Endodermal cell (in vitro differentiated cells): ENCODE measurements around the gene RAB26. TPM values are rescaled to one million over a fixed set of nuclear protein-coding genes. Genes with fewer than 3 reads are reported as not detected.

ENCODE experiments used
- DNase-seq: peaks from one replicate; pipeline ENCODE4 v3.0.0-alpha.2; 2017
- H3K27ac ChIP-seq: 2 replicates; pipeline ENCODE4 v1.5.1; 2013; ENCODE audit warnings: mild to moderate bottlenecking, low read depth, low read length, moderate library complexity
- H3K27me3 ChIP-seq: 2 replicates; pipeline ENCODE4 v1.6.1; 2013; ENCODE audit warnings: mild to moderate bottlenecking, low read length, moderate library complexity; ENCODE audit not compliant: insufficient read depth, control insufficient read depth, poor library complexity, severe bottlenecking
- H3K36me3 ChIP-seq: 2 replicates; pipeline ENCODE4 v1.7.0; 2013; ENCODE audit warnings: mild to moderate bottlenecking, low read length, moderate library complexity; ENCODE audit not compliant: control insufficient read depth, insufficient read depth
- H3K4me1 ChIP-seq: one replicate; pipeline ENCODE4 v1.7.0; 2013; ENCODE audit warnings: low read length; ENCODE audit not compliant: control insufficient read depth, insufficient read depth
- H3K4me3 ChIP-seq: 2 replicates; pipeline ENCODE4 v1.5.1; 2013; ENCODE audit warnings: mild to moderate bottlenecking, low read length, moderate library complexity
- H3K9ac ChIP-seq: 2 replicates; pipeline ENCODE4 v1.6.1; 2013; ENCODE audit warnings: mild to moderate bottlenecking, low read length, moderate library complexity; ENCODE audit not compliant: poor library complexity, severe bottlenecking; ENCODE audit errors: extremely low read depth
- H3K9me3 ChIP-seq: 2 replicates; pipeline ENCODE4 v1.6.1; 2013; ENCODE audit warnings: mild to moderate bottlenecking, low read length, moderate library complexity; ENCODE audit not compliant: control insufficient read depth
- H3K27ac Mint-ChIP-seq: 2 replicates; pipeline ENCODE4 v1.8.0; 2020; ENCODE audit warnings: mixed read lengths
- H3K27me3 Mint-ChIP-seq: 2 replicates; pipeline ENCODE4 v1.8.0; 2021; ENCODE audit warnings: mild to moderate bottlenecking, mixed read lengths; ENCODE audit not compliant: insufficient read depth
- H3K36me3 Mint-ChIP-seq: 2 replicates; pipeline ENCODE4 v1.8.0; 2020; ENCODE audit warnings: low read depth, mixed read lengths
- H3K4me1 Mint-ChIP-seq: 2 replicates; pipeline ENCODE4 v1.8.0; 2020; ENCODE audit warnings: mixed read lengths
- H3K4me3 Mint-ChIP-seq: 2 replicates; pipeline ENCODE4 v1.8.0; 2020; ENCODE audit warnings: mild to moderate bottlenecking, moderate library complexity, mixed read lengths
- H3K9me3 Mint-ChIP-seq: 2 replicates; pipeline ENCODE4 v1.8.0; 2020; ENCODE audit warnings: mild to moderate bottlenecking, mixed read lengths
- WGBS, 2 experiments: methylation state at CpG; one replicate each; pipeline versions ENCODE4 v1.1.5 to v1.1.7; 2013; ENCODE audit warnings: missing lambda C conversion rate in 2 of 2, mixed read lengths in 1 of 2; ENCODE audit not compliant: insufficient coverage in 1 of 2, insufficient read length in 1 of 2; 5-methylcytosine and 5-hydroxymethylcytosine counted together
- total RNA-seq, 2 donors: library from RNA; stranded (reverse); fragmentation: NEBNext Ultra II Directional in 1 of 2; extraction: Animal tissue kit (Norgen Biotek cat#: 25700) in 1 of 2; gene quantifications; 2 replicates in 1 of 2; 3 replicates in 1 of 2; pipeline ENCODE4 v1.2.1, GENCODE V29; 2021
- TF ChIP-seq, protein P1 (sequence below): fragments of 200-600 bp; sonication (generic); conservative IDR thresholded peaks from 2 replicates; pipeline ENCODE4 v1.5.0; 2021; ENCODE audit warnings: antibody characterized with exemption, mild to moderate bottlenecking

The RAB26 gene
- total RNA-seq, 2 donors from 2014 or later = 3.2 to 4.9 TPM

DNA sequence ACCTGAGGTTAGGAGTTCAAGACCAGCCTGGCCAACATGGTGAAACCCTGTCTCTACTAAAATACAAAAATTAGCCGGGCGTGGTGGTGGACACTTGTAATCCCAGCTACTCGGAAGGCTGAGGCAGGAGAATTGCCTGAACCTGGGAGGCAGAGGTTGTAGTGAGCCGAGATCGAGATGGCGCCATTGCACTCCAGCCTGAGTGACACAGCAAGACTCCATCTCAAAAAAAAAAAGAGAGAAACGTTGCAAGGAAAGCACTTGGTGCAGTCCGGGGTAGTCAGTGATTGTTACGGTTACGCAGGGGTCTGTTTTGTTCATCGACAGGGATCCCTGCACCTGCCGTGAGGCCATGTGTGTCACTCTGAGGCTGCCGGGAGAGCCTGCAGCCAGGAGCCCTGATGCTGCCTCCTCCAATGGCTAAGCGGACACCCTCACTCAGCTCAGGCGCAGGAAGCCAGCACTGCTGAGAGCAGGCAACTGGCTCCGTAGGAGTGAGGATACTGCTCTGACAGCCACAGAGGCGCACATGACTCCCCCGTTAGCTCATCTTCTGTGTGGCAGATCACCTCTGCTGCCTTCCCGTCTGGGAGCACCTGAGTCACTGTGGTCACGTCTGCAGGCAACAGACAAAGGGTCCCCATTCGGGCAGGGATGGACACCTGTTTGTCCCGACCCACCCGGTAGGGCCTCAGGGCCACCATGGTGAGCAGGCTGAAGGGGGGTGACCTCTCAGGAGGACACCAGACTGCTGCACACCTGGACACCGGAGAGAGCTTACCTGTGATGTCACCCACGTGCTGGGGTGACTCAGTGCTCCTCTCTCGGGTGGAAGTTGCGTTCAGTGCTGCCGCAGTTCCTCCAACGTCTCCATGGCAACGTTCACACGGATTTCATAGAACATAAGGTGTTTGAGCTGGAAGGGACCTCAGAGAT, 5.2 kb upstream of the RAB26 start:
- Mint-ChIP-seq H3K9me3 (no peaks in the 10 kb centered on the region), H3K4me1 (peaks cover 1% of the 10 kb centered on the region), H3K4me3 (no peak overlapping the region), H3K27ac (no peak overlapping the region), H3K36me3 (no peaks in the 10 kb centered on the region), H3K27me3 (peaks cover 28% of the 10 kb centered on the region)
- Histone ChIP-seq H3K4me3 (no peak overlapping the region), H3K27me3 (no peaks in the 10 kb centered on the region), H3K9me3 (no peaks in the 10 kb centered on the region), H3K36me3 (no peaks in the 10 kb centered on the region), H3K27ac (no peak overlapping the region), H3K9ac (no peak overlapping the region), H3K4me1 (no peaks in the 10 kb centered on the region)
- WGBS, 2 experiments = 89 to 93% methylated on average over 23 to 31 of the region's 31 CpGs
- TF ChIP-seq, protein P1, sequence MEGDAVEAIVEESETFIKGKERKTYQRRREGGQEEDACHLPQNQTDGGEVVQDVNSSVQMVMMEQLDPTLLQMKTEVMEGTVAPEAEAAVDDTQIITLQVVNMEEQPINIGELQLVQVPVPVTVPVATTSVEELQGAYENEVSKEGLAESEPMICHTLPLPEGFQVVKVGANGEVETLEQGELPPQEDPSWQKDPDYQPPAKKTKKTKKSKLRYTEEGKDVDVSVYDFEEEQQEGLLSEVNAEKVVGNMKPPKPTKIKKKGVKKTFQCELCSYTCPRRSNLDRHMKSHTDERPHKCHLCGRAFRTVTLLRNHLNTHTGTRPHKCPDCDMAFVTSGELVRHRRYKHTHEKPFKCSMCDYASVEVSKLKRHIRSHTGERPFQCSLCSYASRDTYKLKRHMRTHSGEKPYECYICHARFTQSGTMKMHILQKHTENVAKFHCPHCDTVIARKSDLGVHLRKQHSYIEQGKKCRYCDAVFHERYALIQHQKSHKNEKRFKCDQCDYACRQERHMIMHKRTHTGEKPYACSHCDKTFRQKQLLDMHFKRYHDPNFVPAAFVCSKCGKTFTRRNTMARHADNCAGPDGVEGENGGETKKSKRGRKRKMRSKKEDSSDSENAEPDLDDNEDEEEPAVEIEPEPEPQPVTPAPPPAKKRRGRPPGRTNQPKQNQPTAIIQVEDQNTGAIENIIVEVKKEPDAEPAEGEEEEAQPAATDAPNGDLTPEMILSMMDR = no peak
- peak; percentile 47 for DNase-seq

- H3K4me3 ChIP-seq = no peak overlapping the region
- H3K27me3 Mint-ChIP-seq = peaks cover 21% of the 10 kb centered on the region
- H3K27ac Mint-ChIP-seq = no peak overlapping the region
- H3K36me3 ChIP-seq = no peaks in the 10 kb centered on the region
- no peaks in the 10 kb centered on the region for H3K4me1 ChIP-seq
- H3K9me3 ChIP-seq = no peaks in the 10 kb centered on the region
- no peaks in the 10 kb centered on the region for H3K27me3 ChIP-seq
- no peak overlapping the region for H3K9ac ChIP-seq
- H3K4me1 Mint-ChIP-seq = peaks cover 1% of the 10 kb centered on the region
- TF ChIP-seq, protein P1 = no peak
- no peak for DNase-seq
- no peak overlapping the region for H3K4me3 Mint-ChIP-seq
- no peaks in the 10 kb centered on the region for H3K36me3 Mint-ChIP-seq
- H3K27ac ChIP-seq = no peak overlapping the region
- WGBS, 2 experiments = 86 to 94% methylated on average over 14 to 17 of the region's 17 CpGs
- H3K9me3 Mint-ChIP-seq = no peaks in the 10 kb centered on the region
Observed at GRCh38 chr16:2143878-2144485, 4.4 kb upstream of the RAB26 start.

DNA sequence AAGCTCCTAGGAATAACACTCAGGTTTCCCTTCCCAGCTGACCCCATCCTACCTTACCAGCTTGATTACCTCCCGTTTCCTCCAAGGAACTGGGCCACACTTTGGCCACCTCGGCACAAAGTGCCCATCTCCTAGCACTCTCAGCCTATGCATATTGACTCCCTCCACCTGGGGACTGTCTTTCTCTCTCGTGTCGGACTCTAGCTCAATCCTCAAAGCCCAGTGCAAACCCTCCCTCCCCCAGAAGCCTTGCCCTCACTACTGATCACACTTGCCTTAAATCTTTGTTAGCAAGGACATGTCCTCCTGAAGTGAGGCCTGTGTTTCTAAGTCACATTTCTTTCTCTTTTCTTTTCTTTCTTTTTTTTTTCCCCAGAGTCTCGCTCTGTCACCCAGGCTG, 2.6 kb upstream of the RAB26 start:
- Mint-ChIP-seq H3K4me1 (peaks cover 12% of the 10 kb centered on the region), H3K27ac (no peak overlapping the region), H3K27me3 (peaks cover 16% of the 10 kb centered on the region), H3K4me3 (no peak overlapping the region), H3K36me3 (no peaks in the 10 kb centered on the region), H3K9me3 (no peaks in the 10 kb centered on the region)
- no peak overlapping the region for H3K27ac ChIP-seq
- peaks cover 14% of the 10 kb centered on the region for H3K4me1 ChIP-seq
- WGBS, 2 experiments = 74 to 78% methylated on average over 5 of the region's 5 CpGs
- no peak for DNase-seq
- TF ChIP-seq, protein P1 = no peak
- H3K4me3 ChIP-seq = no peak overlapping the region
- H3K9me3 ChIP-seq = no peaks in the 10 kb centered on the region
- no peaks in the 10 kb centered on the region for H3K36me3 ChIP-seq
- no peaks in the 10 kb centered on the region for H3K27me3 ChIP-seq
- H3K9ac ChIP-seq = no peak overlapping the region
